ENCODE results near the gene ADD3. TPM values are rescaled to one million over a fixed set of nuclear protein-coding genes. Genes with fewer than 3 reads are reported as not detected.

Gene ADD3
- total RNA-seq, 1 donor from 2014 or later, result 268 TPM

GRCh38 chr10:110141871-110142635 lies 134.3 kb downstream of the ADD3 start:
- intact Hi-C loops (cut with micrococcal nuclease), result no loop called here

- intact Hi-C loops (cut with micrococcal nuclease), result no loop called here
Measured at GRCh38 chr10:110142965-110143364, 135.2 kb downstream of the ADD3 start.

DNA sequence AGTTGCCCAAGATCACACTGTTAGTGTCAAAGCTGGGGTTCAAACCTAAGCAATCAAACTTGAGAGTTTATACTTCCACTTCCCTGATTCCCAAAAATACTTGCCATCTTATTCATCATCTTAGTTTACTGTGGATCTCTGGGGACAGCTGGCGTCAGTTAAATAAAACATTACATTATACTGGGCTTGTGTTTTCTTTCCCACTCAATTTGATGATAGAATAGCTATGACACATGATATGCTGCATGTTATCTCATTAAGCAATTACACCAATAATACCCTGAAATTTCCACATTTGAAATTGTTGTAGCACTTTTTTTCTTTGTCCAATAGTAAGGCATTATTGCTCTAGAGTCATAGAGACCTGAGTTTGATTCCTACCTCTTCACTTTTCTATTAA lies 136.7 kb downstream of the ADD3 start:
- intact Hi-C loops (cut with micrococcal nuclease), result no loop called here

DNA sequence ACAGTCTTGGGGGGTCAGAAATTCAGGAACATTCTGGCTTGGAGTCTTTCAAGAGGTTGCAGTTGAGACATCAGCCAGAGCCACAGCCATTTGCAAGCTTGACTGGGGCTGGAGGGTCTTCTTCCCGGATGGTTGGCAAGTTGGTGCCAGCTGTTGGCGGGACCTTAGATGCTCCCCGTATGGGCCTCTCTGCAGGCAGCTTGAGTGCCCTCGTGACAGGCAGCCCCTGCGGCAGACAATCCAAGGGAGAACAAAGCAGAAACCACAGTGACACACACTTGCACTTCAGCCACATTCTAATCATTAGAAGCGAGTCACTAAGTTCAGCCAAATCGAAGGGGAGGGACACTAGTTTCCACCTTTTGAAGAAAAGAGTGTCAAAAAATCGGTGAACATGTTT lies 140.2 kb downstream of the ADD3 start:
- intact Hi-C loops (cut with micrococcal nuclease), result no loop called here

DNA sequence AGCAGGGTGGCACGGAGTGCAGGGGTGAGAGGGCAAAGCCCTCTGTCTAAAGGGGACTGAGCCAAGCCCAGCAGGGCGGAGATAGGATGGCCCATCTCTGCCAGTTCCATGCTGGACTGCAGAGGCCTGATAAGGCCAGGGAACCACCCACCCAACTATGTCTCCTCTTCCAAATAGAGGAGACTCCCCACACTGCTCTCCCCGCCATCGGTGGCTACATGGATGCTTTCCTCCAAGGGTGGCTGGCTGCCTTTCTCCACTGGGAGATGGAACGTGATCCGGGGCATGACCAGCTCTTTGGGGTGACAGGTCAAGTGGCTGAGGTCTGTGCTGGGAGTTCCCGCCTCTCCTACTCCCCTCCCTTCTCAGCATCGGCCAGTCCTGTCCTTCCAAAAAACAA lies 141.5 kb downstream of the ADD3 start:
- intact Hi-C loops (cut with micrococcal nuclease), result no loop called here

DNA sequence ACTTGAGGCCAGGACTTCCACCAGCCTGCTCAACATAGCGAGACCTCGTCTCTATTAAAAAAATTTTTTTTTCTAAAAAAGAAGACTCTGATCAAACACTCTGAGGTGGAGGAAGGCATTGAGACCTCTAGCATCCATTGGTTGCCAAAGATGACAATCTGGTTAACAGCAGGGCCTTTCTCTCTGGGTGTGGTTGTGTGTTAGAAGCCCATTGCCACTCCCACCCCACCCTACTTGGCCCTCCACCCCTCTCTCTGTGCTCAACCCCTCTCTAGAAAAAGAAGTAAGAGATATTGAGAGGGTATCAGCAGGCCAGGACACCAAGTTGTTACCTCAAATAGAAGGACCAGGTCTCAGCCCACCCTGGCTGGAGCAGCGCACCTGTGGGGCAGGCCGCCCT lies 142.3 kb downstream of the ADD3 start:
- intact Hi-C loops (cut with micrococcal nuclease), result no loop called here

GRCh38 chr10:110150981-110151380 lies 143.2 kb downstream of the ADD3 start:
- intact Hi-C loops (cut with micrococcal nuclease), result no loop called here

- intact Hi-C loops (cut with micrococcal nuclease), result no loop called here
Measured at GRCh38 chr10:110151467-110151866, 143.7 kb downstream of the ADD3 start.

DNA sequence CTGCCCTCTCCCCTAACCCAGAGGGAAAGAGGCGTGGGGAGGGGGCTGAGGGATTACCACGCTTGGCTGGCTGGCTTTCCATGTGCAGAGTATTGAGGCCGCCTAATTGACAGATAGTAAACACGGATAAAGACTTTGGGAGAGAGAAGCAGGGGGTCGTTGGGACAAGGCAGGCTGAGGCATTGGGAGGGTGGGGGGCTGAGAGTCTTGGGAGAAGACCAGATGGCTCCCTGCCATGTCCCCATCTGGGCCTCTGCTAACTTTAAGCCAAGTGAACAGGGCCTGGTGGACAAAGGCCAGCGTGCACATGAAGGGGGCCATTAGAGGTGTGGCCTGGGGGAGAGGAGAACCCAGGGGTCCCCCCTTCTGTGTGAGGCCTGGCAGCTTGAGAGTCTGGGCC lies 144.2 kb downstream of the ADD3 start:
- intact Hi-C loops (cut with micrococcal nuclease), result no loop called here

- intact Hi-C loops (cut with micrococcal nuclease), result no loop called here
Measured at GRCh38 chr10:110153396-110153795, 145.6 kb downstream of the ADD3 start.

DNA sequence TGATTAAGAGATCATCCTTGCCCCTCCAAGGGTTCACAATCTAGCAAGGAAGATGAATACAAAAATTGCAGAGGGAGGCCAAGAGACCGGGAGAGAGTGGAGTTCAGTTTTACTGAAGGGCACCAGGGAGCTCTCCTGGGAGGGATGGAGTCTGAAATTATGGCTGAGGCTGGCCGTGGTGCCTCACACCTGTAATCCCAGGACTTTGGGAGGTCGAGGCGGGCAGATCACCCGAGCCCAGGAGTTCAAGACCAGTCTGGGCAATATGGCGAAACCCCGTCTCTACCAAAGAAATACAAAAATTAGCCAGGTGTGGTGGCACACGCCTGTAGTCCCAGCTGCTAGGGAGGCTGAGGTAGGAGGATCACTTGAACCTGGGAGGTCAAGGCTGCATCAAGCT lies 148.3 kb downstream of the ADD3 start:
- intact Hi-C loops (cut with micrococcal nuclease), result loop anchor here (1.0 to 5.0 kb wide), 4 partner anchors 18 to 341 kb away; partner anchors contain the start of gene DUSP5

DNA sequence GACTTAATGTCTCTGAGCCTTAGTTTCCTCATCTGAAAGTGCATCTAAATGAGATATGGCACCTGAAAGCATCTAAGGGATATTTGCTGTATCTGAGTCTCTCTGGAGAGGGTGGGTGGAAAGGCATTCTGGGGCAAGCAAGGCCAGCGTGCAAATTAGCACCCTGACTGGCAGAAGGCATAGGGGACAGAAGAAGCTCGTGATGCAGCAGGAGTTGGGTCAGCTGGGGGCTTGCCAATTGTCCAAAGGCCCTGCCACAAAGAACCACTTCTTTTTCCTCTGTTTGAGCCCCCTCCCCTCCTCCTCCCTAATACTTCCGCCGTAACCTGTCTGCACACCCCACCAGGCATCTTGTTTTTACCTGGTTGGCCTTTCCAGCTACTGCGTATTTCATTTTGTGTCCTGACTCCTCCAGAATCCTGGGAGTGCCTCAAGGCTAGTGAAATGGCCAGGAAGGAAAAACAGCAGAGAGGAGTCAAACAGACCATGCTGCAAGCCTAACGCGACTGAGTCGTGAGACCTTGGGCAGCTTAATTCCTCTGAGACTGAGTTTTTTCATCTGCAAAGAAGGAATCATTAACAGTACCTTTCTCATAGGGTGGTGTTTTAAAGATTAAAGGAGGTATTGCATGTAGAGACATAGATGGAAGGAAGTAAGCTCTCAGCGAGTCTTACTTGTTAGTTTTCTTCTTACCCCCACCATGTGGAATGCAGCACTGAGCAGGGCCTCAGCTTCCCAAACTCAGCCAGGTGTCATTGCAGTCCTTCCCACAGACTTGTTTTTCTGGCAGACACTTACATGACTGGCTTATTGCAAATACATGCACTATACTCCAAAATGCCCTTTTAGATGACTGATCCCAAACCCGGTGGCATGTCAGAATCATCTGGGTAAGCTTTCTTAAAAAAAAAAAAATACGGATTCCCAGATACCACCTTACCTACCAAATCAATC lies 150.5 kb downstream of the ADD3 start:
- intact Hi-C loops (cut with micrococcal nuclease), result loop anchor here (5.0 kb wide), 1 partner anchor 194 kb away; no protein-coding TSS in a partner anchor

DNA sequence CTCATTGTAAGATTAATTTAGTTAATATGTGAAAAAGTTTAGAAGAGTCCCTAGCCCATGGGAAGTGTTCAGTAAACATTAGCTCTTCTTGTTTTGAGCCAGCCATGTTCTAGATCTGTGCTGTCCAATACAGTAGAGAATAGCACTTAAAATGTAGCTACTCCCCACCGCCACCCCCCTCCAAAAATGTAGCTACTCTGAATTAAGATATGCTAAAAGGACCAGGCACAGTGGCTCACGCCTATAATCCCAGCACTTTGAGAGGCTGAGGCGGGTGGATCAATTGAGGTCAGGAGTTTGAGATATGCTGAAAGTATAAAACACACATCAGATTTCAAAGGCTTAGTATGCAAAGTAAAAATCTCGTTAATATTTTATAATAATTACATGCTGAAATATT lies 152.3 kb downstream of the ADD3 start:
- intact Hi-C loops (cut with micrococcal nuclease), result no loop called here

- intact Hi-C loops (cut with micrococcal nuclease), result no loop called here
Measured at GRCh38 chr10:110160522-110160921, 152.7 kb downstream of the ADD3 start.

GRCh38 chr10:110162741-110163145 lies 155.0 kb downstream of the ADD3 start:
- intact Hi-C loops (cut with micrococcal nuclease), result no loop called here

DNA sequence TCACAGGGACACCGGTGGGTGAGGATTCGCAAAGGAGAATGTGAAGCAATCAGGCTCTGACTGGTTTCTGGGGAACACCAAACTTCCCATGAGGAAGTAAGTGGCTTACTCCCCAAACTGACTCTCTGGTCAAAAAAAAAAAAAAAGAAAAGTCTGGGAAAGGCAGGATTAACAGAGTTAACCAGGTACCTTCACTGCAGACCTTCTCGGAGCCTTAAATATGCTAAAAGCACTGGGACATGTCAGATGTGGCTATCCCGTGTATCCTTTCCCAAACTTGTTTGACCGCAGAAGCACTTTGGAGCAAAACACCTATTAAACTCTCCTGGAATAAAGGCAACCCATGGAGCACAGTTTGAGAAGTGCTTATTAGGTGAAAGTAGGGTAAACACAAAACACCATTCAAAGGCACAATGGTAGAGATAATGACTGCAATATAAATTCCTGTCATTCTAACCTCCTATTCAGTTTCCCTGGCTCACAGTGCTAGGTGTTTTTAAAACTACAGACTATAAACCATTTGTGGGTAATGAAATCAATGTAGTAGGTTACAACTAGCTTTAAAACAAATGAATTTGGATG lies 155.5 kb downstream of the ADD3 start:
- intact Hi-C loops (cut with micrococcal nuclease), result no loop called here

- intact Hi-C loops (cut with micrococcal nuclease), result no loop called here
Measured at GRCh38 chr10:110163841-110164240, 156.1 kb downstream of the ADD3 start.

DNA sequence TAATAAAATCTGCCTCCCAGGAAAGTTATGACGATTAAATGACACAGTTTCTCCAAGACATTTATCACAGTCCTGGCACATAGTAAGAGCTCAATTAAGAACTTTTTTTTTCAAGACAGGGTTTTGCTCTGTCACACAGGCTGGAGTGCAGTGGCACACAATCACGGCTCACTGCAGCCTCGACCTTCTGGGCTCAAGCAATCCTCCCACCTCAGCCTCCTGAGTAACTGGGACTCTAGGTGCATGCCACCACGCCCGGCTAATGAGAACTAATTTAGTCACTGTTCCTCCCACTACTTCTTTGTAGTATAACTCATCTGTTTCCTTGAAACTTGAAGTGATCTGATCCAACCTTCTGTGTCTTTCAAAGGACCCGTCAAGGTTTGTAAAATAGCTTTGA lies 157.5 kb downstream of the ADD3 start:
- intact Hi-C loops (cut with micrococcal nuclease), result no loop called here

DNA sequence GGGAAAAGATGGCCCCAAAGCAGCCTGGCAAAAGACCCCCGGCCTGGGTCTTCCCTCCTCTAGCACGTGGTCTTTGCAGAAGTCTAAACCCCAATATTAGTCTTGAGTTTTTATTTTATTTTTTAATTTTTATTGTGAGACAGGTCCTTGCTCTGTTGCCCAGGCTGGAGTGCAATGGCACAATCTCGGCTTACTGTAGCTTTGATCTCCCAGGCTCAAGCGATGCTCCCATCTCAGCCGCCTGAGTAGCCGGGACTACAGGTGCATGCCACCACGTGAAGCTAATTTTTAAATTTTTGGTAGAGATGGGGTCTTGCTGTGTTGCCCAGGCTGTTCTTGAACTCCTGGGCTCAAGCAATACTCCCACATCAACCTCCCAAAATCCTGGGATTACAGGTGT lies 159.4 kb downstream of the ADD3 start:
- intact Hi-C loops (cut with micrococcal nuclease), result no loop called here

DNA sequence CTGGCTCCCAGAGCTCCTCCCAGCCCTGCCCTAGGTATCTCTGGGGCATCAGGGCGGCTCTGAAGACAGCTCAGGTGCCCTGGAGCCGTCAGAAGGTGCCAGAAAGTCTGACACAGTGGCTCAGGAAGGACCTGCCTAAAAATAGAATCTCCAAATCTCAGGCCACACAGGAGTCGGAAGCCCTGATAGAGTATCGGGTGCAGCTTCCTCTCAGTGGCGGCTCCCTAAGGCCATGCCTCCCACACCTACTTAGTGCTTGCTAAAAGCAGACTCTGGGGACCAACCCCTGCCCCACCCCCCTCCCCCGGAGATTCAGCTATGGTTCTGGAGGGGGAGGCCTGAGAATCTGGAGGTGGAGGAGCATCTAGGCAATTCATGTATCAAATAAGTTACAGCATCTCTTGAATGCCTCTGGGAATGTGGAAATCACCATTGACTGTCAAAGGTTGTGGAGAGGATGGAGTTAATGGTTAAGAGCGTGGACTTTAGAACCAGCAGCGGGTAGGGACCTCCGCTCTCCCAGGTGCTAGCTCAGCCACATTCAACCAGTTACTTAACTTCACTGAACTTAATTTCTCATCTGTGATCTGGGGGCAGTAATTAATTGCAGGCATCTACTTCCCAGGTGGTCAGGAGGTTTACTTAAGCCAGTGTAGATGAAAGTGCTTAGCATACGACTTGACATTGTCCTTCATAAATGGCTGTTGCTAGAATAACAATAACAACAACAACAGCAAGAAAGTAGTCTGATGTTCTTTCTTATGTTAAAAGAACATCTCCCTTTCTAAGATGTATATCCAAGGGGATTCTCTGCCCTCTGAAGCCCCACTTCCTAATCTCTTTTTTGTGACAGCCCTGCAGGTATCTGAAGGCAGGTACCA lies 161.1 kb downstream of the ADD3 start:
- intact Hi-C loops (cut with micrococcal nuclease), result loop anchor here (1.0 kb wide), 1 partner anchor 12 kb away; no protein-coding TSS in a partner anchor

GRCh38 chr10:110169586-110169985 lies 161.8 kb downstream of the ADD3 start:
- intact Hi-C loops (cut with micrococcal nuclease), result no loop called here
